ENCODE data around the gene GASK1B.
A peak's percentile ranks its signal among the peaks of the same experiment; 100 is the strongest.

Gene GASK1B

DNA sequence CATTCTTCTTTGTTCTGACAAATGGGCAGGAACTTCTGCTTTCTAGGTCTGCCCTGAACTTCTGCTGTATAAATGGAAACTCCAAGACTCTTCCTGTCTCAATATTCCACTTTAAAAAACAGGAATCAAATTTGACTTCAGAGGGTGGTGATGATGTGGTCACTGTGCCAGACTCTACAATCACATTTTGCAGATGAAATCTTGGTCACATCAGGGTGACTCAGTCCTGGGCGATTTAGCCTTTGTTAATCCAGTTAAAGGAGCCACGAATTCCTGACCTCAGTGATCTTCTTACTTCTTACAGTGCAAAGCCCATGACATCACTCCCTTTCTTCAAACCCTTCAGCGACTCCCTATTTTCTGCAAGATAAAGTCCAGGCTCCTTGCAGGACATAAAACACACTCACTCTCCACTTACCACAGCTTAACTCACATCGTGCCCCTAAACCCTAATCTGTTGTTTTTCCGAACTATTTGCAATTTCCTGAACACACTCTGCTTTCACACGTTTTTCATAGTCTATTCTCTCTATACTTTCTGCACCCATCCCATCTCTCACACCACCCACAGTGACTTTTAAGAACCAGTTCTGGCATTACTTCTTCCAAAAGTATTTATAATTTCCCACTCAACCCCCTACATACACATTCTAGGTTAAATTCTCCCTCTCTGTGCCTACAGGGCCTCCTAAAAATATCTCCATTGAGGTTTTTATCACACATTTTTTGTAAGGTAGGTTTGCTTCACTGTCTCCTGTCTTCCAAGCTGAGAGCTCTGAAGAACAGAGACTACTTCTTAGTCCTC, 11.1 kb downstream of the GASK1B start:
- DNase-seq = peak; percentile 75
- in situ Hi-C loops (cut with MboI; ENCODE audit: low pct_unique_long_range_greater_than_20kb, low sequenced_read_pairs) = loop anchor here (25.0 kb wide), 1 partner anchor 149 kb away; no protein-coding TSS in a partner anchor

DNA sequence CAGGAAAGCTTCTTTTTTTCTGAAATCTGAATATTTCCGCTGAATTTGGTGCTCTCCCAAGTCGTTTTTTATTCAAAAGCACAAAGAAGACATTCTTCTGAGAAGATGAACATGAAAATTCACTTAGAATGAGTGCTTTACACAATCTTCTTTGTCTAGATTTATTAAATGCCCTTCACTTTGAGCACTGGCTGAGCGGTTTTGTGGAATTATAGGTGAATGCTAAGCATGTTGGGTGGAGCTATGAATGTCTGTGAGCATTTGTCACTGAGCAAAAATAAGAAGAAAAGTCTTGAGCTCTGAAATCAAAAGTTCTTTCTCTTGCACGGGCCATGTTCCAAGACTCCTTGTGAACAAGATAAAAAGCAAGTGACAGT, 13.1 kb downstream of the GASK1B start:
- in situ Hi-C loops (cut with MboI; ENCODE audit: low pct_unique_long_range_greater_than_20kb, low sequenced_read_pairs) = loop anchor here (25.0 kb wide), 1 partner anchor 147 kb away; no protein-coding TSS in a partner anchor
- no peak for DNase-seq

GRCh38 chr4:158159054-158159717, 13.6 kb downstream of the GASK1B start:
- in situ Hi-C loops (cut with MboI; ENCODE audit: low pct_unique_long_range_greater_than_20kb, low sequenced_read_pairs) = loop anchor here (25.0 kb wide), 1 partner anchor 147 kb away; no protein-coding TSS in a partner anchor
- DNase-seq = no peak

- DNase-seq = no peak
- in situ Hi-C loops (cut with MboI; ENCODE audit: low pct_unique_long_range_greater_than_20kb, low sequenced_read_pairs) = loop anchor here (25.0 kb wide), 1 partner anchor 145 kb away; no protein-coding TSS in a partner anchor
Observed at GRCh38 chr4:158157412-158157811, 15.4 kb downstream of the GASK1B start.

GRCh38 chr4:158155656-158156356, 17.0 kb downstream of the GASK1B start:
- in situ Hi-C loops (cut with MboI; ENCODE audit: low pct_unique_long_range_greater_than_20kb, low sequenced_read_pairs) = loop anchor here (25.0 kb wide), 1 partner anchor 144 kb away; no protein-coding TSS in a partner anchor
- DNase-seq = no peak

DNA sequence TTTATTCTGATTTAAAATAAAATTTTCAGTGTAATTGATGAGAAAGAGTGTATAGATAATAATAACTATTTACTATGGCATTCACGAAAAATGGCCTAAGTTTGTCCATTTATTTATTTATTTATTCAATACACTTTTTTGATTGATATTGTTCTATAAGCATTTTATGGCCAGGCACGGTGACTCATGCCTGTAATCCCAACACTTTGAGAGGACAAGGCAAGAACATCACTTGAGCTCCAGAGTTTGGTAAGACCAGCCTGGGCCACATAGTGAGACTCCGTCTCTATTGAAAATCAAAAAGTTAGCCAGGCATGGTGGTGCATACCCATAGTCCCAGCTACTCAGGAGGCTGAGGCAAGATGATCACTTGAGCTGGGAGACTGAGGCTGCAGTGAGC, 25.7 kb downstream of the GASK1B start:
- in situ Hi-C loops (cut with MboI; ENCODE audit: low pct_unique_long_range_greater_than_20kb, low sequenced_read_pairs) = no loop called here

GRCh38 chr4:158146736-158147135, 26.1 kb downstream of the GASK1B start:
- no peak for DNase-seq
- in situ Hi-C loops (cut with MboI; ENCODE audit: low pct_unique_long_range_greater_than_20kb, low sequenced_read_pairs) = no loop called here

More for the DNA sequence above, 25.7 kb downstream of the GASK1B start:
- no peak for DNase-seq

GRCh38 chr4:158139086-158139485, 33.7 kb downstream of the GASK1B start:
- DNase-seq = no peak
- in situ Hi-C loops (cut with MboI; ENCODE audit: low pct_unique_long_range_greater_than_20kb, low sequenced_read_pairs) = no loop called here

- no peak for DNase-seq
- in situ Hi-C loops (cut with MboI; ENCODE audit: low pct_unique_long_range_greater_than_20kb, low sequenced_read_pairs) = no loop called here
Observed at GRCh38 chr4:158134222-158134621, 38.6 kb downstream of the GASK1B start.

GRCh38 chr4:158133551-158133950, 39.3 kb downstream of the GASK1B start:
- no peak for DNase-seq
- in situ Hi-C loops (cut with MboI; ENCODE audit: low pct_unique_long_range_greater_than_20kb, low sequenced_read_pairs) = no loop called here

GRCh38 chr4:158131027-158131426, 41.8 kb downstream of the GASK1B start:
- DNase-seq = no peak
- in situ Hi-C loops (cut with MboI; ENCODE audit: low pct_unique_long_range_greater_than_20kb, low sequenced_read_pairs) = no loop called here

DNA sequence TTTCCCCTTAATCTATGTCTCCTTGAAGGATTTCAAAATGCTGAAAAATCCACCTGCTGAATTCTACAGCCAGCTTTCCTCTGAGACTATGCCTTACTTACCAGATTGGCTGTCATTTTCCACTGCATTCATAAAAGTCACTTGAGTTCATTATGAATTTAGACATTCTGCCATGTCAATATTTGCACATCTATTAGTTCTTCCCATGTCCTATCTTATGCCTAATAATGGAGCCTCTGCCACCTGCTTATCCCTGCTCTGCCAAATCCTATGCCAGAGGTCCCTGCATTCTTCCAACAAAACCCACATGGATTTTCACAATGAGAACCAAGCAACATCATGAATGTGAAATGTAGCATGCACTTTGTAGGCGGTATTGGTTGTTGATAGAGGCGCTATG, 42.6 kb downstream of the GASK1B start:
- in situ Hi-C loops (cut with MboI; ENCODE audit: low pct_unique_long_range_greater_than_20kb, low sequenced_read_pairs) = no loop called here
- no peak for DNase-seq

DNA sequence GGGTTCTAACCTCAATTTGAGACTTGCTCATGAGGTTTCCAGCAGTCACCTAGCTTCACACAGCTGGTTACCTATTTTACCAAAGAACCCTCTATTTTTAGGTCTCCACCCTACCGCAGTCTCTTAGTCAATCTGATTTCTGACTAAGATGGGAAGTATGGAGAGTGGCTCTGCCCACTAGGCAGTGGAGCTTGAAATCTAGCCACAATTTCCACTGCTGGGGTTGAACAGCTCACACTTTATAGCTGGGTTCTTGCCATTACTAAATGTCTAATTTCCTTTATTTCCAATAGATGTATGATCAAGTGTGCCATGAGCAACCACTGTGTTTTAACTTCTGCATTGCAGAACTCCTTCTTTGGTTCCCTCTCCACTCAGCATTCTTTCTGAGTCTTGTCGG, 43.1 kb downstream of the GASK1B start:
- in situ Hi-C loops (cut with MboI; ENCODE audit: low pct_unique_long_range_greater_than_20kb, low sequenced_read_pairs) = no loop called here
- DNase-seq = no peak

DNA sequence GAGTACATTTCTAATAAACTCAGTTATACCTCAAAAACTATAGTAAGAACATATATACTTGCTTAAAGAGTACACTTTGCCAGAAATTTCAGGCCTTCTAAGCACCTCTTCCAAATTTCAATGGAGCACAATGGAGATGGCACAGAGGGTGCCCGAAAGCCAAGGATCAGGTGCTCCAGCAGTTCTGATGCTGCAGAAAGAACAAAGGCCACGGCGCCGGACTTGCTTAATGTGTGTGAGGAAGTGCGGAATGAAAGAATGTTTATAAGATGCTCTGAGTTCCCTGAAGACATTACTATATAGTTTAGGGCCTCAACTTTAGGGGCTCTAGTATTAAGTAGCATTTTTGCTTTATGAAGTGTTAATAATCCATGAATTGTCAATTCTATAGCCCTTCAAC, 44.3 kb downstream of the GASK1B start:
- in situ Hi-C loops (cut with MboI; ENCODE audit: low pct_unique_long_range_greater_than_20kb, low sequenced_read_pairs) = no loop called here

DNA sequence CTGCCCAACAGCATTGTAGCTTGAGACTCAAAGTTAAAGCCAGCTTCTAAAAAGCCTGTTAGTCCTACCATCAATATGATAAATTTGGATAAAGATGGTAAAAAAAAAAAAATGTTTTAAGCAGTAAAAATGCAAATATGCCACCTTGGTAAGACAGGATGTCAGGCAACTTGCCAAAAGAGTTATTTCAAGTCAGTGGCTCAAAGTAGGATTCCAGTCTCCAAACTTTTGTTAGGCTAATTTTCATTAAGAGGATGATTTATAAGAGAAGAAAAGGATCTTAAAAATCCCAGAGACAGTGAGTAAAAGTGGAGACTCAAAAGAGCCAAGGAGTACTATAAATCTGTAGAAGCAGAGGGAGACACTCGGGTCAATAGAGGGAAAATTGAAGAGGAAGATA, 47.5 kb downstream of the GASK1B start:
- DNase-seq = no peak
- in situ Hi-C loops (cut with MboI; ENCODE audit: low pct_unique_long_range_greater_than_20kb, low sequenced_read_pairs) = no loop called here

More for the DNA sequence above, 44.3 kb downstream of the GASK1B start:
- DNase-seq = no peak
